A549 treated with CpdA at 1 μM for 4 hours (cell line): ENCODE measurements around the gene STRA8. TPM values are rescaled to one million over a fixed set of nuclear protein-coding genes. Genes with fewer than 3 reads are reported as not detected.

Experiments used
- total RNA-seq: library from RNA; stranded (reverse); fragments of 200-300 nt; extraction: Qiagen RNA extraction; gene quantifications from 5 replicates; pipeline ENCODE4 v1.2.3, GENCODE V29; 2022; ENCODE audit warnings: low read depth

The STRA8 gene, protein sequence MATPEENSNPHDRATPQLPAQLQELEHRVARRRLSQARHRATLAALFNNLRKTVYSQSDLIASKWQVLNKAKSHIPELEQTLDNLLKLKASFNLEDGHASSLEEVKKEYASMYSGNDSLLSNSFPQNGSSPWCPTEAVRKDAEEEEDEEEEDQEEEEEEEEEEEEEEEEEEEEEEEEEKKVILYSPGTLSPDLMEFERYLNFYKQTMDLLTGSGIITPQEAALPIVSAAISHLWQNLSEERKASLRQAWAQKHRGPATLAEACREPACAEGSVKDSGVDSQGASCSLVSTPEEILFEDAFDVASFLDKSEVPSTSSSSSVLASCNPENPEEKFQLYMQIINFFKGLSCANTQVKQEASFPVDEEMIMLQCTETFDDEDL
- total RNA-seq = not detected in 5 replicates

GRCh38 chr7:135233570-135233969 is at the start of gene STRA8:
Gene STRA8 (plus strand): TSS chr7:135233838. CDS start chr7:135240525, 6,687 bp downstream.

DNA sequence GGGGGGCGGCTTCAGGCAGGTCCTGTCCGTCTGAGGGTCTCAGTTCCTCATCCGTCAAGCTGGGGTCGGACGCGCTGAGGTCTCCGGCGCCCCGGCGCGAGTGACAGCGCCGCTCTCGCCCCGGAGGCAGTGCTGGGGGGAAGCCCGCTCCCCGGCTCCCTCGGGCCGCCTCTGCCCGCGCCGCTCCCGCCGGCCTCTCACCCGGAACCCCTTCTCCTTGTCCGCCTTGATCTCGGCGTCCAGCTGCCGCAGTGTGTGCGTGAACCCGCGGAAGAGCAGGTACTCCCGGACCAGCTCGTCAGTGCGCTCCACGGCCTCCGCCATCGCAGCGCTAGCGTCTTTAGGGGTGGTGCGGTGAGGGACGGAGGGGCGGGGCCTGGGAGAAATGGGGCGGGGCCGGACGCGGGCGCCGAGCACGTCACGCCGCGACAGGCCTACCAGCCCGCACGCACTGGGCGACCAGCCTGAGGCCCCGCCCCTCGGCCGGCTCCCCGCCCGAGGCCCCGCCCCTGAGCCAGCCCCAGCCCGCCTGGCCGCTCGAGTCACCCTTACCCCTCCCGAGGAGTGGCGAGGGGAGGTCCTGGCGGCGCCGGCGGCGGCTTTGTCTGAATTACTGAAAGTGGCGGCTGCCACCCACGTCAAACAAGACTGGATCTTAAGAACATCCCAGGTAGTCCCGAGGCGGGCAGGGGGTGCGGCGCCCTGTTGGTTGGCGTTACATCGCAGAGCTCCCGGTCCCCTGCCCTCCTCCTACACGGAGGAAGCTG is 22.3 kb upstream of the STRA8 start, which contains the start of gene WDR91:
WDR91 (minus strand) TSS at position 348 of the 767 bp plus-strand sequence; CDS start at position 324, 24 bp downstream.

Other genes with a start within 250 kb of the STRA8 start
- 0.73 to 1.4 TPM (median 1.1 TPM) in 5 replicates for gene AGBL3, start 247.3 kb upstream of the STRA8 start, total RNA-seq
- 1.0 to 2.0 TPM (median 1.3 TPM) in 5 replicates for gene TMEM140, start 85.8 kb upstream of the STRA8 start, total RNA-seq
- 64.2 to 71.1 TPM (median 70.4 TPM) in 5 replicates for gene CYREN, start 63.1 kb upstream of the STRA8 start, total RNA-seq
- 4.6 to 7.7 TPM (median 6.1 TPM) in 5 replicates for gene WDR91, start 22.3 kb upstream of the STRA8 start, total RNA-seq